ENCODE measurements around the gene ESRRA.
A peak's percentile ranks its signal among the peaks of the same experiment; 100 is the strongest.
"Not testable (repeated sequence)": the region's sequence is repeated elsewhere in the genome, so short reads cannot be mapped to it uniquely, and the experiment has no call there.

Gene ESRRA

DNA sequence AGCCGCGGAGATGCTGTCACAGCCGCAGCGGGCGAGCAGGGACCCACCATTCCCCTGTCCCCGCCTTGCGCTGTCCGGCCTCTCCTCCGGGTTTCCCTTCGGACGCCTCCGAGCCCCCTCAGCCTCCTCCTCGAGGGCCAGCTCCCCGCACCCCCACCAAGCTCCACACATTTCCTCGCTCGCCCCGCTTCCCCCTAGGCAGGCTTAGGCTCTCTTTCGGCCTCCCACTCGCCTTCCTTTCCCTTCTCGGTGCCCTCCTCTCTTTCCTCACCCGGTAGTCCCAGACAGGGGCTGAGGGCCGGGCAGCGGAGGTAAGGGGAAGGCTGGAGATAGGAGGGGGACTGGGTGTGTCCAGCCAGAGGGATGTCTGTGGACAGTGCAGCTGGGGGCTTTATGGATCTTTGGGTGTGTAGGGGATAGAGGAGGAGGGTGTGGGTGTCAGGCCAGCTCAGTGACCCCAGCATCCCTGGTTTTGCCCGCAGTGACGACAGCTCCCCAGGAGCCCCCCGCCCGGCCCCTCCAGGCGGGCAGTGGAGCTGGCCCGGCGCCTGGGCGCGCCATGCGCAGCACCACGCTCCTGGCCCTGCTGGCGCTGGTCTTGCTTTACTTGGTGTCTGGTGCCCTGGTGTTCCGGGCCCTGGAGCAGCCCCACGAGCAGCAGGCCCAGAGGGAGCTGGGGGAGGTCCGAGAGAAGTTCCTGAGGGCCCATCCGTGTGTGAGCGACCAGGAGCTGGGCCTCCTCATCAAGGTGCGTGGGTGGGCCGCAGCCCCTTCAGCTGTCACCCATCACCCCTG lies 12.7 kb upstream of the ESRRA start:
- no peak for DNase-seq

DNA sequence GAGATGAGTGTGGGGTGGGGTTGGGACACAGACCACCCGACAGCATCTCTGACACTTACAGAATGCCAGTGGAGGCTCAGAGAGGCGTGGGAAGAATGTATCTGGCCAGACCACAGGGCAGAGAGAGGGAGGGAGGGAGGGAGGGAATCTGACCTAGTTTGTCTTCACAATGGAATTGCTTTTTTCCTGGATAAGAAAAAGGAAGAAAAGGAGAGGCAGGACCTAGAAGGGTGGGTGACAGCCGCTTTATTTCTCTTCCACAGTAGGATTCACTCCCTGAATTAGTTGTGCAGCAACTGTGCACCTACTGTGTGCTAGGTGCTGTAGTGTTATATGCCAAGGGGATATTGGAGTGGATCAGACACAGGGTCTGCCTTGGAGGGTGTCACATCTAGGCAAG lies 10.6 kb upstream of the ESRRA start:
- no peak for DNase-seq

DNA sequence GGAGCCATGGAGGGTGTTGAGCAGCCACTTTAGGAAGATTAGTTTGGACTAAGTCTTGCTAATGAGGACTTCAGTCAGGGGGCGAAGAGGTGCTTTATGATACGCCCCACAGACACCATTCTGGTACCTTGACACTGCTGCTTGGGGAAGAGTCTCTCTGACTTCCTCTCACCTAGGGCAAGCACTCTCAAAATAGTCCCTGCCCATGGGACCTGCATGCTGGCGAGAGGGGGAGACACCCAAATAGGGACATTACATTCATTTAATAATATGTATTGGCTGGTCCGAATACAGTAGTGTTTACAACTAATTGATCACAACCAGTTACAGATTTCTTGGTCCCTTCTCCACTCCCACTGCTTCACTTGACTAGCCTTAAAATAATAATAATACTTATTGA lies 9.6 kb upstream of the ESRRA start:
- DNase-seq: no peak

DNA sequence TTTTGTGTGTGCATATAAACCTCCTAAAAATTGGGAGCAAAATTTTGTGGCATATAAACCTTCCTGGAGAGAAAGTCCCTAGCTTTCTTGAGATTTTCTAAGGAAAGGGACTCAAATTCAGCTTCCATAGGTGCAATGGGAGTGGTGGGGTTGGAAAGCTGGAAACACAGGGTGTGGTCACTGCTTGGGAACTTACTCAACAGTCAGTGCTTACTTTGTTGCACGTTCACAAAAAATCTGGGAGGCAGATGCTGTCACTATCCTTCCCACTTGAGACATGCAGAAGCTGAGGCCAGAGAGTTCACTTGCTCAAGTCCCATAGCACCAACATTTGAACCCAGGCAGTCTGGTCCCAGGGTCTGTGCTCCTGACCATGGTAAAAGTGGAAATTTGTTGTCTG lies 9.1 kb upstream of the ESRRA start:
- DNase-seq: no peak

DNA sequence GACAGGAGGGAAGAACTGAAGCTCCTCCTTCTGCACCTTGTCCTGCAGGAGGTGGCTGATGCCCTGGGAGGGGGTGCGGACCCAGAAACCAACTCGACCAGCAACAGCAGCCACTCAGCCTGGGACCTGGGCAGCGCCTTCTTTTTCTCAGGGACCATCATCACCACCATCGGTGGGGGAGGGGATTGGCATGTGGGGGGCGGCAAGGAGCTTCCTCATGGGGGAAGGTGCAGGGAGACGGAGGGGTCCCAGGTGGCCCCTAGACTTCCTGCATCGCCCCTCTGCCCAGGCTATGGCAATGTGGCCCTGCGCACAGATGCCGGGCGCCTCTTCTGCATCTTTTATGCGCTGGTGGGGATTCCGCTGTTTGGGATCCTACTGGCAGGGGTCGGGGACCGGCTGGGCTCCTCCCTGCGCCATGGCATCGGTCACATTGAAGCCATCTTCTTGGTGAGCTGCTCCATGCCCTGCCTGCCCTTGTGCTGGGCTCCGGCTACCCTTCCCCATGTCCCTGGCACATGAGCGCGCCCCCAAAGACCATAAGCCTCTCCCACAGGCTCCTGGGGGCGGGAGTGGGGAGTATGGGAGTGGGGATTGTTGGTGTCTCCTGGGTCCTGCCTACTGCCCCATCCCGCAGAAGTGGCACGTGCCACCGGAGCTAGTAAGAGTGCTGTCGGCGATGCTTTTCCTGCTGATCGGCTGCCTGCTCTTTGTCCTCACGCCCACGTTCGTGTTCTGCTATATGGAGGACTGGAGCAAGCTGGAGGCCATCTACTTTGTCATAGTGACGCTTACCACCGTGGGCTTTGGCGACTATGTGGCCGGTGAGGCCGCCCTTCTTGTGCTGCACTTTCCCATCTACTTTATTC lies 8.3 kb upstream of the ESRRA start:
- no peak for DNase-seq

DNA sequence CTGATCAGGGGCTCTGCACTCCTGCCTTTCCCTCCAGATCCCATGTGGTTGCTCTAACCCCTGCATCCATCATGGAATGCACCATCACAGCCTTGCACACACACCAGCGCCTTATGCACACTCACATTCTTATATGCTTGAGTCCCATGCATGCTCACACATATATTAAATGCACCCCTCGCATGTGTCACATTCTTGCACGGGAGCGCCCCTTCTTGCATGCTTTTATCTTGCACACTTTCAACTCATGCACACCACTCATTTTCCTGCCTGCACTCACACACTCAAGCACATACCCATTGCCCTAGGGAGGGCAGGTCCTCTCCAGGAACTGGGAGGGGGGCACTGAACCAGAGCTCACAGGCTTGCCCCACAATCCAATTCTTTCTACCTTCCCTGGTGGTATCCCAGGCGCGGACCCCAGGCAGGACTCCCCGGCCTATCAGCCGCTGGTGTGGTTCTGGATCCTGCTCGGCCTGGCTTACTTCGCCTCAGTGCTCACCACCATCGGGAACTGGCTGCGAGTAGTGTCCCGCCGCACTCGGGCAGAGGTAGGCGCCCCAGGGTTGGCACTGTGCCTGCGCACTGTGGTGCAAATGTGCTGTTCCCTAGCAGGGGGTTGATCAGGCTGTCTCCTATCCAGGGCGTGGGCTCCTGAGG lies 7.5 kb upstream of the ESRRA start:
- DNase-seq: no peak

DNA sequence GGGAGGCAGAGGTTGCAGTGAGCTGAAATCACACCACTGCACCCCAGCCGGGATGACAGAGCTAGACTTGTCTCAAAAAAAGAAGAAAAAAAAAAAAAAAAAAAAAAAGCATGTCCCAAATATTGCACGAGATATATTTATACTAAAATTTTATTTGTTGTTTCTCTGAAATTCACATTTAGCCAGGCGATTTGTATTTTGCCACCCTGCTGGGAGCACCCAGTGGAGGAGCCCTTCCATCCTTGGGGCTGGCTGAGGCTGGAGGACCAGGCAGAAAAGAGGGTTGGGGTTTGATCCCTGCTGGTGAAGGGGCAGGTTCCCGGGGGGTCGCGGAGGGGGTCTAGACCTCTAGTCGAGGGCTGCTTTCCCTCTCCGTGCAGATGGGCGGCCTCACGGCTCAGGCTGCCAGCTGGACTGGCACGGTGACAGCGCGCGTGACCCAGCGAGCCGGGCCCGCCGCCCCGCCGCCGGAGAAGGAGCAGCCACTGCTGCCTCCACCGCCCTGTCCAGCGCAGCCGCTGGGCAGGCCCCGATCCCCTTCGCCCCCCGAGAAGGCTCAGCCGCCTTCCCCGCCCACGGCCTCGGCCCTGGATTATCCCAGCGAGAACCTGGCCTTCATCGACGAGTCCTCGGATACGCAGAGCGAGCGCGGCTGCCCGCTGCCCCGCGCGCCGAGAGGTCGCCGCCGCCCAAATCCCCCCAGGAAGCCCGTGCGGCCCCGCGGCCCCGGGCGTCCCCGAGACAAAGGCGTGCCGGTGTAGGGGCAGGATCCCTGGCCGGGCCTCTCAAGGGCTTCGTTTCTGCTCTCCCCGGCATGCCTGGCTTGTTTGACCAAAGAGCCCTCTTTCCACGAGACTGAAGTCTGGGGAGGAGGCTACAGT lies 6.1 kb upstream of the ESRRA start:
- DNase-seq: no peak

DNA sequence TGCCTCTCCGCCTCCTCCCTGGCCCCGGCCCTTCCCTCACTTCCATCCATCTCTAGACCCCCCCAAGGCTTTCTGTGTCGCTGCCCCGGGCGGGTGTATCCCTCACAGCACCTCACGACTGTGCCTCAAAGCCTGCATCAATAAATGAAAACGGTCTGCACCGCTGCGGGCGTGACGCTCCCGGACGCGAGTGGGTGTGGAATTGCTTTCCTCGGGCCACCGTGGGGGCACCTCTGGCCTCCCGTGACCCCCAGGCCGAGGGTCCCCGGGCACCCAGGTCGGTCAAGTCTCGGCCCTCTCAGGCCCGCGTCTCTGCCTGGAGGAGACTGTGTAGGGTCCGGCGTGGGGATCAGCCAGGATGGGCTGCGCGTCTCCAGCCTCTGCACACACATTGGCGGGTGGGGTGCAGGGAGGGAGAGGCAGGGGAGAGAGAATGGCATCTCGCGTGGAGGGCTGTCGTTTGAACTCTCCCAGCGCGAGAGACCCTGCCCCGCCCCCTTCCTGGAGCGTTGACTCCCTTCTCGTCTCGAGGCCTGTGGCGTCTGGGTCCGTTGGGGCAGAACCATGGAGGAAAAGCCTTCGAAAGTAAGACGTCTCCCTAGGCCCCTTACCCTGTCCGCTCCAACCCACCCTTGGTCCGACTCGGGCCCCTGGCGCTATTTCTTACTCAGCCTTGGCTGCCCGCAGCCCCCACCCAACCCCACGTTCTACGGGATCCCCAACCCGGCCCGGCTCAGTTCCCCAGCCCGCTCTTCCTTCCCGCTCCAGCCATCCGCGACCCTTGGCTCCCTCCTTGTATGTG lies 5.3 kb upstream of the ESRRA start, which contains the start of gene CATSPERZ:
TSS of gene CATSPERZ (plus strand) at position 512 of the 802 bp plus-strand sequence. CDS start at position 565, 53 bp downstream.
- DNase-seq: no peak

DNA sequence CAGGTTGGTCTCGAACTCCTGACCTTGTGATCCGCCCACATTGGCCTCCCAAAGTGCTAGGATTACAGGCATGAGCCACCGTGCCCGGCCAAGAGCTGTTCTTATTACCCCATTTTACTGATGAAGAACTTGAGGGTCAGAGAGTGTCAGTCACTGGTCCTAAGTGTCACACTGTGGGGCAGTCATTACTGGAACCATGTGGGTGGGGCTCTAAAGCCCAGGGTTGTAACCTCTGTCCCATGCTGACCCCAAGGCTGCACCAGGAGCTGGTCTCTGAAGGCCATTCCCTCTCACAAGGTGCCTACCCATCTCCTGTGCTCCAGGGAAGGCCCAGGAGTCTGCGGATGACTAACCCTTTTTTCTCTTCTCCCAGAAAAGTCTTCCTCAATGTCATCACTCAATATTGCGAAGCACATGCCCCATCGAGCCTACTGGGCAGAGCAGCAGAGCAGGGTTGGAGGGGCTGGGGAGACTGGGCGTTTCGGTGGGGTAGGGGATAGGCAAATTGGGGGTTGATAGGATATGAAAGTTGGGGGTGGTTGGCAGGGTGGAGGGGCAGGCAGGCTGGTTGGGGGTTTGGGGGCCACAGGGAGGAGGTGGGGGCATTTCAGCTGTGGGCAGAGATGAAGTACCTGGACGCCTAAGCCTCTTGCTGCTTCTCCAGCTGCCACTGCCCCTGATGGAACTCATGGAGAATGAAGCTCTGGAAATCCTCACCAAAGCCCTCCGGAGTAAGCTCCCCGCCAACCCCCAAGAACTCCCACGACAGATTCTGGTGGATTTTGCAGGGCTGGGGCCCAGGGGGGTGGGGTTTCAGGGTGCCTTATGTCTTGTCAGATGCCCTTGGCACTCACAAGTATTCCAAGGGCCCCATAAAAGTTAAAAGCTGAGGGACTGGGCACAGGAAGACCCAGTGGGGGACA lies 2.0 kb upstream of the ESRRA start:
- DNase-seq: no peak

DNA sequence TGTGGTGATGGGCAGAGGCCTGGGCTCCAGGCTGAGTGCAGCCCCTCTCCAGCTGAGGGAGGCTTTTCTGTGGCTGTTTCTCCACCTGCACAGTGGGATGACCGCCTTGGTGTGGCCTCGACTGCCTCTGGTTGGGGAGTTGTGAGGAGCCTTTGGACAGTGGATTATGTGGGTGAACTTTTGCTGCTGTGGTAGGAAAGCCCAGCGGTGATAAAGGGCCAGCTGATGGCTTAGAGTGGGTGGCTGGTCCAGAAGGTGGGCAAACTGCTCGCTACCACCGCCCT lies 1.4 kb upstream of the ESRRA start:
- DNase-seq: no peak

DNA sequence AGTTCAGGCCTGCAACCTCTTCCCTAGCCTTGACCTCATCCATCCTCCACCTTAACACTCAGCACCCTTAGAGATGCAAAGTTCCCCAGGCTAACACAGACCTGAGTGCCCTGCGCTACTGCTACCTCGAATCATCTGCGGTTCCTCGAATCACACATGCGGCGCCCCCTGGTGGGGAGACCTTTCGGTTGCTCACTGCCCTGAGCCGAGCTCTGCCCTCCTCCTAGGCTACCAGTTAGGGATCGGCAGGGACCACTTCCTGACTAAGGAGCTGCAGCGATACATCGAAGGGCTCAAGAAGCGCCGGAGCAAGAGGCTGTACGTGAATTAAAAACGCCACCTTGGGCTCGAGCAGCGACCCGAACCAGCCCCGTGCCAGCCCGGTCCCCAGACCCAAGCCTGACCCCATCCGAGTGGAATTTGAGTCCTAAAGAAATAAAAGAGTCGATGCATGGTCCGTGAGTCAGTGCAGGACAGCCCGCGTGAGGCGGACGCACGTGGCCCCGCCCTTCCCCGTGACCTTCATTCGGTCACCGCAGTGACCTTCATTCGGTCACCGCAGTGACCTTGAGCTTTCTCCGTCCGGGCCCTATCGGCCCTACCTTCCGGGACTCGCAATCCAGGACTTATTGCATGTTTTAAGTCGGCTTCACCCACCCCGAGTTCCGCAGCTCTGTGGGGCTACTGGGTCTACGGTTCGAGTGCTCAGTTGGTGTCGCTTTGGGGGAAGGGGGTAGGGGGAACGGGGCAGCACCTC lies 830 bp upstream of the ESRRA start:
- DNase-seq: peak; percentile 70

DNA sequence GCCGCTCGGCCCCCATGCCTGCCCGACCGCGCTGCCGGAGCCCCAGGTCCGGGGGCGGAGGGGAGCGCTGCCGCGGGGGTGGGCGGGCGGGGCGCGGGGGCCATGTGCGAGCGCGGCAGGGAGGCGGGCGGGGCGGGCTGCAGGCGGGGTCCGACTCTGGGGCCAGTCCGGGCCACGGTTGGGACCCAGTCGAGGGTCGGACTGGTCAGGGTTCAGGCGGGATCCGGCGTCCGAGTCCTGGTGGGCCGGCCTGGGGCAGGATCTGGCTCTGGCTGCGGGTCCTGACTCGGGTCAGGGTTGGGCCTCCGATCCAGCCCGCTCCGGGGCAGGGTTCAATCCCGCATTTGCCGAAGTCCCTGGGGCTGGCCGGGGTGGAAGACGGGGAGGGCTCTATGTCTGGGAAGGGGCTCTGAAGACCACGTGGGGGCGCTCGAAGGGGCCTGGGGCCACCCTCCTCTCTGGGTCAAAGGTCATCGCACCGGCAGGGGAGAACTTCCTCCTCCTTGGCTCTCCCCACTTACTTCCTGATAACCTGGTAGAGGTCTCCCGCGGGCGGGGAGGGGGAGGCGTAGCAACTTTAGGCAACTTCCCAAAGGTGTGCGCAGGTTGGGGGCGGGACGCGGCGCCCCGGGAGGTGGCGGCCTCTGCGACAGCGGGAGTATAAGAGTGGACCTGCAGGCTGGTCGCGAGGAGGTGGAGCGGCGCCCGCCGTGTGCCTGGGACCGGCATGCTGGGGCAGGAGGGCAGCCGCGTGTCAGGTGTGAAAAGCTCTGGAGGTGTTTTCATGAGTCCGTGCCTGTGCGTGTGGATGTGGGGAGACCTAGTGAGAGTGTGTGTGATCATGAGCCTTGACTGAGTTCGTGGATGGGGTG lies 603 bp downstream of the ESRRA start:
- peak; percentile 20 for DNase-seq

DNA sequence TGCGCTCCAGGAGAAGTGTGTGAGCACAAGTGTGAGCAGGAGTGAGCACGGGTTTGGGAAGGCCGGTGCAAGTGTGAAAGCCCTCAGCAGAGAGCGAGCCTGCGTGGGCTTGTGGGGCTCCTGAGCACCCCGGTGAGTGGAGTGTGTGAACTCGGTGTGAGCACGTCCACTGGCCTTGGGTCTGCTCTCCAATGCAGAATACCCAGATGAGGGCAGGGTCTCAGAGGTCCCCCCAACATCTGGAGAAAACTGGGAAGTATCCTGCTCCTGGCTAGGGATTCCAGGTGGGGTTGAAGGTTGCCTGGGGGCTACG lies 1.2 kb downstream of the ESRRA start:
- DNase-seq: no peak

DNA sequence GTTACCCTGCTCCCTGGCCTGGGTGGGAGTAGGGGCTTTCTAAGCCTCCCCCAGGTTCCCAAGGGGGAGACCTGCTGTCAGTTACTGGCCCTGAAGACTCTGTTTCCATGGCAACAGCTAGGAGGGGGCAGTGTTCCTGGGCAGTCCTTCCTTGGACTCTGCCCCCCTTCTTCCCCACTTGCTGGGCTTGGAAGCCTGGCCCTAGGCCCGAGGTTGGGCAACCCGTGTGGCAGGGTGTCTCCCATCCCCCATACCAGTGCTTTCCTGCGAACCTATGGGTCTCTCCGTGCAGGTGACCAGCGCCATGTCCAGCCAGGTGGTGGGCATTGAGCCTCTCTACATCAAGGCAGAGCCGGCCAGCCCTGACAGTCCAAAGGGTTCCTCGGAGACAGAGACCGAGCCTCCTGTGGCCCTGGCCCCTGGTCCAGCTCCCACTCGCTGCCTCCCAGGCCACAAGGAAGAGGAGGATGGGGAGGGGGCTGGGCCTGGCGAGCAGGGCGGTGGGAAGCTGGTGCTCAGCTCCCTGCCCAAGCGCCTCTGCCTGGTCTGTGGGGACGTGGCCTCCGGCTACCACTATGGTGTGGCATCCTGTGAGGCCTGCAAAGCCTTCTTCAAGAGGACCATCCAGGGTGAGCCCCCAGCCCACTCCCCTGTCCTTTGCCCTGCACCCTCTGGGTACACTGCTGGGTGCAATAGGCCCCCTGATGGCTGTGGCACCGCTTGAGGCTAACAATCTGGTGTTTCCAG lies 1.7 kb downstream of the ESRRA start:
- DNase-seq: no peak

DNA sequence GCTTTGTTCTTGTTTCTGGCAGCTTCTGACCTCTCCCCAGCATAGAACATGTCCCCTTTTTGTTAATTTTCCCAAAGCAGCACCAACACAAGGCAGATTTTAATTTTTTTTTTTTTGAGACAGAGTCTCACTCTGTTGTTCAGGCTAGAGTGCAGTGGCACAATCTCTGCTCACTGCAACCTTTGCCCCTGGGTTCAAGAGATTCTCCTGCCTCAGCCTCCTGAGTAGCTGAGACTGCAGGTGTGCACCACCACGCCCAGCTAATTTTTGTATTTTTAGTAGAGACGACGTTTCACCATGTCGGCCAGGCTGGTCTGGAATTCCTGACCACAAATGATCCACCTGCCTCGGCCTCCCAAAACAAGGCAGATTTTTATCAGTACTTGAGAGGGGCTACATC lies 2.5 kb downstream of the ESRRA start:
- not testable (repeated sequence) for DNase-seq

DNA sequence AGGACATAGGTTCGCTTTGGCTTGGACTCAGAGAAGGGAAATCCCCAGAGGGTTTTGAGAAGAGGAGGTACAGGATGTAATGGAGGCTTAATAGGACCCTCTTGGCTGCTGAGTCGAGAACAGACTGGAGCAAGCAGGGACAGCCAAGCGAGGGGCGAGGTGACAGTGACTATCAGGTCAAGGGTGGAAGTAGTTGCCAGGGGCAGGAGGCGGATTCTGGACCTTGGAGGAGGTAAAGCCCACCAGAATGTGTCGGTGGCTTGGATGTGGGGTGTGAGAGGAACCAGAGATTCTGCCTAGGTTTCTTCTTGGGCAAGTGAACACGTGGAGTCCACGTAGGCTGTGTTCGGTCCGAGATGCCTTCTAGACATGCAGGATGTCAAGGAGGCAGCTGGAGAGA lies 7.6 kb downstream of the ESRRA start:
- no peak for DNase-seq

DNA sequence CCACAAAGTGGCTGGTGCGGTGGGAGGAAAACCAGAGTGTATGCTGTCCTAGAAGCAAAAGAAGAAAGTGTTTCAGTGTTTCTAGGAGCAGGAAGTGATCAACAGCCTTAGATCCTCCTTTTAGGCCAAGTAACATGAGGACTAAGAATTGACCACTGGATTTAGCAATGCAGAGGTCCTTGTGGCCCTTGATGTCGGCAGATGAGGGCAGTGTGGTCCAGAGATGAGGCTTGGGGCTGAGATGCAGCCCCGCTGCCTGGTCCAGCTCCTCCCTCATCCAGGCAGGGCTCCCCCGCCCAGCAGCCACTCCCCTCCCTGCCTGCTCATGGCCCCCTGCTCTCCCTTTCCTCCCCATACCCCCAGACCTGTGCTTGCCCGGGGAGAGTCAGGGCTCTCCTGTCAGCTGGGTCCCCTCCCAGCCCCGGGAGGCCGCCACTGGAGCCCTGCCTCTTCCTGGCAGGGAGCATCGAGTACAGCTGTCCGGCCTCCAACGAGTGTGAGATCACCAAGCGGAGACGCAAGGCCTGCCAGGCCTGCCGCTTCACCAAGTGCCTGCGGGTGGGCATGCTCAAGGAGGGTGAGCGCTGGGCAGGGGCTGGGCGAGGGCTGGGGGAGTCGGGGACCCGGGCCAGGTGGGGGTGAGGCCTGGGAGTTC lies 8.3 kb downstream of the ESRRA start:
- no peak for DNase-seq

Measured in NCI-H2227 treated with DMSO at 0.1 percent for 48 hours (cell line).